Measurements from ENCODE around the gene MED31.

GRCh38 chr17:6596511-6596910 is 54.9 kb downstream of the MED31 start:
- TF ChIP-seq POLR2A (IDR thresholded peaks at IDR 0.05), result no peak
- TF ChIP-seq, protein P1, sequence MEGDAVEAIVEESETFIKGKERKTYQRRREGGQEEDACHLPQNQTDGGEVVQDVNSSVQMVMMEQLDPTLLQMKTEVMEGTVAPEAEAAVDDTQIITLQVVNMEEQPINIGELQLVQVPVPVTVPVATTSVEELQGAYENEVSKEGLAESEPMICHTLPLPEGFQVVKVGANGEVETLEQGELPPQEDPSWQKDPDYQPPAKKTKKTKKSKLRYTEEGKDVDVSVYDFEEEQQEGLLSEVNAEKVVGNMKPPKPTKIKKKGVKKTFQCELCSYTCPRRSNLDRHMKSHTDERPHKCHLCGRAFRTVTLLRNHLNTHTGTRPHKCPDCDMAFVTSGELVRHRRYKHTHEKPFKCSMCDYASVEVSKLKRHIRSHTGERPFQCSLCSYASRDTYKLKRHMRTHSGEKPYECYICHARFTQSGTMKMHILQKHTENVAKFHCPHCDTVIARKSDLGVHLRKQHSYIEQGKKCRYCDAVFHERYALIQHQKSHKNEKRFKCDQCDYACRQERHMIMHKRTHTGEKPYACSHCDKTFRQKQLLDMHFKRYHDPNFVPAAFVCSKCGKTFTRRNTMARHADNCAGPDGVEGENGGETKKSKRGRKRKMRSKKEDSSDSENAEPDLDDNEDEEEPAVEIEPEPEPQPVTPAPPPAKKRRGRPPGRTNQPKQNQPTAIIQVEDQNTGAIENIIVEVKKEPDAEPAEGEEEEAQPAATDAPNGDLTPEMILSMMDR (IDR thresholded peaks at IDR 0.05), result no peak

All from adrenal gland (tissue), 5 donors.